Neuronal stem cell (in vitro differentiated cells): ENCODE measurements around the gene PPP6C.
"Not testable (repeated sequence)": the region's sequence is repeated elsewhere in the genome, so short reads cannot be mapped to it uniquely, and the experiment has no call there.

ENCODE experiments used
- DNase-seq: peaks from one replicate; pipeline ENCODE4 v3.0.0-alpha.2; 2013; ENCODE audit warnings: low spot score
- H2AFZ ChIP-seq: one replicate; pipeline ENCODE4 v1.6.1; 2013; ENCODE audit warnings: mild to moderate bottlenecking, low read length, inconsistent platforms
- H2AK5ac ChIP-seq: 2 replicates; pipeline ENCODE4 v1.6.1; 2013; ENCODE audit warnings: low read depth, mild to moderate bottlenecking, inconsistent platforms, low read length, moderate library complexity, mixed read lengths
- H2BK120ac ChIP-seq: 2 replicates; pipeline ENCODE4 v1.6.1; 2013; ENCODE audit warnings: low read depth, mild to moderate bottlenecking, inconsistent platforms, low read length, moderate library complexity, mixed read lengths
- H2BK12ac ChIP-seq: one replicate; pipeline ENCODE4 v1.6.1; 2013; ENCODE audit warnings: low read length, inconsistent platforms
- H2BK15ac ChIP-seq: 2 replicates; pipeline ENCODE4 v1.6.1; 2013; ENCODE audit warnings: mild to moderate bottlenecking, low read length, inconsistent platforms, mixed read lengths
- H2BK5ac ChIP-seq: one replicate; pipeline ENCODE4 v1.6.1; 2013; ENCODE audit warnings: inconsistent platforms, mild to moderate bottlenecking, low read length, moderate library complexity
- H3K14ac ChIP-seq: one replicate; pipeline ENCODE4 v1.6.1; 2013; ENCODE audit warnings: low read length, inconsistent platforms
- H3K18ac ChIP-seq: 2 replicates; pipeline ENCODE4 v1.6.1; 2013; ENCODE audit warnings: low read length, inconsistent platforms
- H3K23ac ChIP-seq: 2 replicates; pipeline ENCODE4 v1.6.1; 2013; ENCODE audit warnings: low read depth, mild to moderate bottlenecking, mixed read lengths, low read length, inconsistent platforms; ENCODE audit not compliant: poor library complexity
- H3K27ac ChIP-seq: replicated peaks from 3 replicates; pipeline ENCODE4 v1.5.1; 2013; ENCODE audit warnings: low read length, inconsistent platforms
- H3K27me3 ChIP-seq, 3 experiments: 2 replicates each; pipeline ENCODE4 v1.6.1; 2013; ENCODE audit warnings: low read length in 3 of 3, mild to moderate bottlenecking in 2 of 3, inconsistent platforms in 1 of 3, low read depth in 1 of 3, mixed read lengths in 1 of 3, moderate library complexity in 1 of 3; ENCODE audit not compliant: control insufficient read depth in 3 of 3, insufficient read depth in 3 of 3
- H3K36me3 ChIP-seq, 2 donors: replicated peaks in 1 of 2; 2 replicates each; pipeline ENCODE4 v1.6.1; 2013; ENCODE audit warnings: low read length in 2 of 2; ENCODE audit not compliant: control insufficient read depth in 2 of 2, insufficient read depth in 2 of 2
- H3K4ac ChIP-seq: 2 replicates; pipeline ENCODE4 v1.6.1; 2013; ENCODE audit warnings: inconsistent platforms, mild to moderate bottlenecking, low read length, moderate library complexity
- H3K4me1 ChIP-seq, 2 donors: 1 replicate in 1 of 2; 2 replicates in 1 of 2; pipeline ENCODE4 v1.6.1; 2013; ENCODE audit warnings: low read length in 2 of 2, low read depth in 1 of 2; ENCODE audit not compliant: control insufficient read depth in 2 of 2, insufficient read depth in 1 of 2
- H3K4me2 ChIP-seq: one replicate; pipeline ENCODE4 v1.6.1; 2013; ENCODE audit warnings: mild to moderate bottlenecking, low read length, inconsistent platforms; ENCODE audit not compliant: insufficient read depth, poor library complexity, severe bottlenecking
- H3K4me3 ChIP-seq, 2 donors: 2 replicates each; pipeline ENCODE4 v1.5.1; 2013; ENCODE audit warnings: low read length in 2 of 2, mild to moderate bottlenecking in 2 of 2, inconsistent platforms in 1 of 2, moderate library complexity in 1 of 2
- H3K79me1 ChIP-seq: one replicate; pipeline ENCODE4 v1.6.1; 2013; ENCODE audit warnings: low read depth, mild to moderate bottlenecking, inconsistent platforms, low read length, moderate library complexity
- H3K9ac ChIP-seq: one replicate; pipeline ENCODE4 v1.6.1; 2013; ENCODE audit warnings: mild to moderate bottlenecking, low read depth, low read length, inconsistent platforms; ENCODE audit not compliant: poor library complexity
- H3K9me3 ChIP-seq, 2 donors: replicated peaks in 1 of 2; 2 replicates each; pipeline versions ENCODE3 to v1.6.1; 2013; ENCODE audit warnings: low read length in 2 of 2, mild to moderate bottlenecking in 2 of 2, inconsistent platforms in 1 of 2, low read depth in 1 of 2, mixed read lengths in 1 of 2, moderate library complexity in 1 of 2; ENCODE audit not compliant: control insufficient read depth in 2 of 2, insufficient read depth in 1 of 2
- H4K8ac ChIP-seq: one replicate; pipeline ENCODE4 v1.6.1; 2013; ENCODE audit warnings: low read depth, mild to moderate bottlenecking, inconsistent platforms, low read length, moderate library complexity
- H4K91ac ChIP-seq: one replicate; pipeline ENCODE4 v1.6.1; 2013; ENCODE audit warnings: low read length, low read depth, mild to moderate bottlenecking, inconsistent platforms; ENCODE audit not compliant: poor library complexity
- WGBS, 2 donors: extraction: QIAGEN DNeasy Blood & Tissue Kit; methylation state at CpG; one replicate each; pipeline ENCODE4 v1.1.7; 2013; ENCODE audit warnings: missing lambda C conversion rate in 2 of 2, mixed read lengths in 1 of 2; ENCODE audit not compliant: insufficient read length in 2 of 2, insufficient replicate concordance in 1 of 2; ENCODE audit errors: extremely low coverage in 2 of 2; 5-methylcytosine and 5-hydroxymethylcytosine counted together

PPP6C gene

DNA sequence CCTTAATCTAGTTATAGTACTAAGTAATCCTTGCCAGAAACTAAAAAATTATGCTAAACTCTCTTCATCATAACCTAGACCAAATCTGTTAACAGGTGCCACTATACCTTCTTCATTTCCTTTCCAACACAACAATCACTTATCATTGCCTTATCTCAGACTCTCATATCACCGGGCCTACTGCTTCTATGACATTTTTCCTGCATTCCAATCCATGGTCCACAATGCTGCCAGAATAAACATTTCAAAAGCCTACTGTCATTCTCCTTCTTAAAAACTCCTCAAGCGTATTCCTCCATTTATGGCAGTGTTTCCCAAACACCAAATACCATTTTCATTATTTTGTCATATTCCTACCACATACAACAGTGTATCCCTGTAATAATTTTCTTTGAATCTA is 6.5 kb downstream of the PPP6C start:
- Histone ChIP-seq H2AK5ac (no peak overlapping the region), H3K79me1 (peaks cover 4% of the 10 kb centered on the region), H3K14ac (no peak overlapping the region), H3K4ac (no peak overlapping the region), H2AFZ (no peak overlapping the region), H3K4me3 (no peak overlapping the region), H4K91ac (no peak overlapping the region), H3K23ac (no peak overlapping the region), H2BK5ac (no peak overlapping the region), H2BK120ac (no peak overlapping the region), H3K27me3 (no peaks in the 10 kb centered on the region), H3K4me2 (no peak overlapping the region), H3K27ac (no peak overlapping the region), H3K4me1 (no peaks in the 10 kb centered on the region), H4K8ac (no peak overlapping the region), H3K9ac (no peak overlapping the region), H2BK12ac (no peak overlapping the region), H3K18ac (no peak overlapping the region), H2BK15ac (no peak overlapping the region), H3K9me3 (peaks cover 0 to 5% of the 10 kb centered on the region in 2 donors), H3K36me3 (peaks cover 0 to 17% of the 10 kb centered on the region in 2 donors)
- DNase-seq: no peak
- WGBS, 2 donors: no CpG with 5 or more reads among the region's 2 CpGs

DNA sequence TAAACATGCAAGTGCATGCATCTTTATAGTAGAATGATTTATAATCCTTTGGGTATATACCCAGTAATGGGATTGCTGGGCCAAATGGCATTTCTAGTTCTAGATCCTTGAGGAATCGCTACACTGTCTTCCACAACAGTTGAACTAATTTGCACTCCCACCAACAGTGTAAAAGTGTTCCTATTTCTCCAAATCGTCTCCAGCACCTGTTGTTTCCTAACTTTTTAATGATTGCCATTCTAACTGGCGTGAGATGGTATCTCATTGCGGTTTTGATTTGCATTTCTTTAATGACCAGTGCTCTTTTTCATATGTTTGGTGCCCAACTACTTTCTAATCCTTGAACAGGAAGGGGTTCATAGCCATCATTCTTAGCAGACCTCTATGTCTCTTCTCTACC is 7.8 kb downstream of the PPP6C start:
- not testable (repeated sequence) for H4K91ac ChIP-seq, H3K14ac ChIP-seq, DNase-seq, H2BK120ac ChIP-seq, H3K4me1 ChIP-seq, H3K18ac ChIP-seq, H2BK15ac ChIP-seq, H2BK5ac ChIP-seq, H2AFZ ChIP-seq, H2AK5ac ChIP-seq, H3K4ac ChIP-seq, H3K4me3 ChIP-seq, H4K8ac ChIP-seq, H2BK12ac ChIP-seq, H3K9ac ChIP-seq, H3K9me3 ChIP-seq, H3K4me2 ChIP-seq, H3K27me3 ChIP-seq, H3K23ac ChIP-seq, H3K27ac ChIP-seq, H3K79me1 ChIP-seq
- no CpG with 5 or more reads among the region's 4 CpGs for WGBS, 2 donors
- peaks cover 0 to 22% of the 10 kb centered on the region in 2 donors for H3K36me3 ChIP-seq

DNA sequence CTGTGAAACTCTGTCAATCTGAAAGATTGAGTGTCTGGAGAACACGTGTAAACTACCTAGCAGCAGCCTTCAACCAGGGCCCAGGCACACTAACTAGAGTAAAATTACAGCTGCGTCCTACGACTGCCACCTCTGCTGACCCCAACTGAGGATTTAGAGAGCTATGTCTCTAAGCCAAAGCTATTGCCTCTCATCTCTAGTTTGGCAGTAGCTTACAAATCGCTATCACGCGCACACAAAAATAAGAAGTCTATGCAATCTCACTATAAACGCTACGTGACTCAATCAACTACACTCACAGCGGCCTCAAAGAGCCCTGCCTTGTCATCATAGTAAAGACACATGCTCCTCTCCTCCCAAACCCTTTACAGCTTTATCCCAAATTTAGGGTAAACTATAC is 8.7 kb downstream of the PPP6C start:
- Histone ChIP-seq H3K79me1 (peaks cover 4% of the 10 kb centered on the region), H2AFZ (no peak overlapping the region), H3K27ac (no peak overlapping the region), H2AK5ac (no peak overlapping the region), H2BK120ac (no peak overlapping the region), H3K4me3 (no peak overlapping the region), H2BK5ac (no peak overlapping the region), H2BK15ac (no peak overlapping the region), H3K4ac (no peak overlapping the region), H3K23ac (no peak overlapping the region), H3K4me2 (no peak overlapping the region), H3K36me3 (peaks cover 0 to 20% of the 10 kb centered on the region in 2 donors), H4K8ac (no peak overlapping the region), H3K18ac (no peak overlapping the region), H3K9me3 (peaks cover 0 to 7% of the 10 kb centered on the region in 2 donors), H2BK12ac (no peak overlapping the region), H3K14ac (no peak overlapping the region), H3K4me1 (no peaks in the 10 kb centered on the region), H3K9ac (no peak overlapping the region), H4K91ac (no peak overlapping the region), H3K27me3 (no peaks in the 10 kb centered on the region)
- WGBS, 2 donors: 100% methylated on average over 4 of the region's 9 CpGs; no CpG with 5 or more reads in 1 of the 2 donors
- DNase-seq: no peak

DNA sequence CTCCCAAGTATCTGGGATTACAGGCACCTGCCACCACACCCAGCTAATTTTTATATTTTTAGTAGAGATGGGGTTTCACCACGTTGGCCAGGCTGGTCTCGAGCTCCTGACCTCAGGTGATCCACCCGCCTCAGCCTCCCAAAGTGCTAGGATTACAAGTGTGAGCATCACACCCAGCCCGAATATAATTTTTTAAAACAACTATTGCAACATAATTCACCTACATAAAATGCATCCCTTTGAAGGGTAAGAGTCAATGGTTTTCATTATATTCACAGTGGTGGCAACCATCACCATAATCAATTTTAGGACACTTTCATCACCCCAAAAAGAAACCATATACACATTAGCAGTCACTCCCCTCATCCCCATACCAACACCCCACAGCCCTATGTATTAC is 9.8 kb downstream of the PPP6C start:
- H3K4me2 ChIP-seq, H3K14ac ChIP-seq, H3K4me3 ChIP-seq, DNase-seq, H3K18ac ChIP-seq, H2BK15ac ChIP-seq, H3K4me1 ChIP-seq, H2BK120ac ChIP-seq, H3K79me1 ChIP-seq, H4K8ac ChIP-seq, H4K91ac ChIP-seq, H3K9me3 ChIP-seq, H2AK5ac ChIP-seq, H3K27ac ChIP-seq, H3K23ac ChIP-seq, H3K27me3 ChIP-seq, H2BK5ac ChIP-seq, H2AFZ ChIP-seq, H3K9ac ChIP-seq, H2BK12ac ChIP-seq, H3K4ac ChIP-seq: not testable (repeated sequence)
- peaks cover 0 to 17% of the 10 kb centered on the region in 2 donors for H3K36me3 ChIP-seq
- no CpG with 5 or more reads among the region's 4 CpGs for WGBS, 2 donors
